SJCRH30 (cell line): ENCODE measurements around the gene GLS. TPM values are rescaled to one million over a fixed set of nuclear protein-coding genes. Genes with fewer than 3 reads are reported as not detected.
"Not testable (repeated sequence)": the region's sequence is repeated elsewhere in the genome, so short reads cannot be mapped to it uniquely, and the experiment has no call there.

Experiments
- DNase-seq, 2 experiments: peaks; one replicate each; pipeline ENCODE4 v3.0.0-alpha.2; 2015 to 2020
- H3K27ac ChIP-seq: fragments of 250-450 bp; sonication (Bioruptor Pico); 2 replicates; pipeline ENCODE4 v1.5.1; 2020; ENCODE audit warnings: mild to moderate bottlenecking, moderate library complexity
- H3K27me3 ChIP-seq: fragments of 250-450 bp; sonication (Bioruptor Pico); 2 replicates; pipeline ENCODE4 v1.5.1; 2020; ENCODE audit warnings: mild to moderate bottlenecking, moderate library complexity
- H3K36me3 ChIP-seq: fragments of 250-450 bp; sonication (Bioruptor Pico); 2 replicates; pipeline ENCODE4 v1.5.1; 2020; ENCODE audit warnings: mild to moderate bottlenecking, moderate library complexity
- H3K4me1 ChIP-seq: fragments of 250-450 bp; sonication (Bioruptor Pico); 2 replicates; pipeline ENCODE4 v1.5.1; 2020; ENCODE audit warnings: mild to moderate bottlenecking, moderate library complexity
- H3K4me3 ChIP-seq: fragments of 250-450 bp; sonication (Bioruptor Pico); 2 replicates; pipeline ENCODE4 v1.5.1; 2020; ENCODE audit warnings: mild to moderate bottlenecking, moderate library complexity
- H3K9me3 ChIP-seq: fragments of 250-450 bp; sonication (Bioruptor Pico); replicated peaks from 2 replicates; pipeline ENCODE4 v1.5.1; 2020; ENCODE audit warnings: mild to moderate bottlenecking, moderate library complexity
- total RNA-seq: library from RNA; depleted of rRNA; stranded (reverse); fragments of >200 nt; shearing (Covaris generic); gene quantifications from 2 replicates; pipeline ENCODE4 v1.2.3, GENCODE V29; 2014

Gene GLS
- total RNA-seq, 1 experiment from 2014 or later = 283 TPM

GRCh38 chr2:190947711-190948251, 67.2 kb downstream of the GLS start:
- DNase-seq = peak; percentile 38 to 67
- H3K27ac ChIP-seq = peak overlapping the region; percentile 0
- H3K4me3 ChIP-seq = peak overlapping the region; percentile 16
- no peaks in the 10 kb centered on the region for H3K9me3 ChIP-seq
- no peaks in the 10 kb centered on the region for H3K27me3 ChIP-seq
- peaks cover 26% of the 10 kb centered on the region for H3K4me1 ChIP-seq
- no peaks in the 10 kb centered on the region for H3K36me3 ChIP-seq

- H3K27me3 ChIP-seq = no peaks in the 10 kb centered on the region
- H3K27ac ChIP-seq = peak overlapping the region; percentile 0
- peaks cover 26% of the 10 kb centered on the region for H3K4me1 ChIP-seq
- DNase-seq = peak; percentile 66 to 69
- no peak overlapping the region for H3K4me3 ChIP-seq
- H3K9me3 ChIP-seq = no peaks in the 10 kb centered on the region
- H3K36me3 ChIP-seq = no peaks in the 10 kb centered on the region
Observed at GRCh38 chr2:190948671-190949070, 68.0 kb downstream of the GLS start.

- no peak overlapping the region for H3K4me3 ChIP-seq
- peaks cover 26% of the 10 kb centered on the region for H3K4me1 ChIP-seq
- no peak for DNase-seq
- no peaks in the 10 kb centered on the region for H3K27me3 ChIP-seq
- peaks cover 4% of the 10 kb centered on the region; the same call in 1 of the 2 replicates for H3K9me3 ChIP-seq
- H3K27ac ChIP-seq = no peak overlapping the region
- H3K36me3 ChIP-seq = no peaks in the 10 kb centered on the region
Observed at GRCh38 chr2:190950566-190950991, 70.0 kb downstream of the GLS start.

- no peak overlapping the region for H3K4me3 ChIP-seq
- no peaks in the 10 kb centered on the region for H3K36me3 ChIP-seq
- no peaks in the 10 kb centered on the region for H3K27me3 ChIP-seq
- H3K4me1 ChIP-seq = peaks cover 8% of the 10 kb centered on the region
- no peak overlapping the region for H3K27ac ChIP-seq
- peaks cover 15% of the 10 kb centered on the region for H3K9me3 ChIP-seq
- no peak for DNase-seq
Observed at GRCh38 chr2:190953257-190953656, 72.6 kb downstream of the GLS start.

- Histone ChIP-seq H3K27ac (no peak overlapping the region), H3K9me3 (peaks cover 15% of the 10 kb centered on the region), H3K36me3 (peaks cover 26% of the 10 kb centered on the region), H3K4me3 (no peak overlapping the region), H3K4me1 (no peaks in the 10 kb centered on the region), H3K27me3 (no peaks in the 10 kb centered on the region)
- no peak for DNase-seq
Observed at GRCh38 chr2:190959911-190960788, 79.5 kb downstream of the GLS start.

GRCh38 chr2:190961117-190961516, 80.5 kb downstream of the GLS start:
- not testable (repeated sequence) for H3K27ac ChIP-seq, H3K9me3 ChIP-seq, DNase-seq, H3K27me3 ChIP-seq, H3K4me1 ChIP-seq, H3K4me3 ChIP-seq
- peaks cover 34% of the 10 kb centered on the region for H3K36me3 ChIP-seq

- Histone ChIP-seq H3K36me3 (peaks cover 41% of the 10 kb centered on the region), H3K4me1 (no peaks in the 10 kb centered on the region), H3K27me3 (no peaks in the 10 kb centered on the region), H3K4me3 (no peak overlapping the region), H3K9me3 (no peaks in the 10 kb centered on the region), H3K27ac (no peak overlapping the region)
- no peak for DNase-seq
Observed at GRCh38 chr2:190961918-190962487, 81.4 kb downstream of the GLS start.

GRCh38 chr2:190963088-190963487, 82.5 kb downstream of the GLS start:
- DNase-seq = no peak
- Histone ChIP-seq H3K36me3 (peaks cover 52% of the 10 kb centered on the region), H3K27me3 (no peaks in the 10 kb centered on the region), H3K27ac (no peak overlapping the region), H3K4me1 (no peaks in the 10 kb centered on the region), H3K4me3 (no peak overlapping the region), H3K9me3 (no peaks in the 10 kb centered on the region)

- no peaks in the 10 kb centered on the region for H3K27me3 ChIP-seq
- no peaks in the 10 kb centered on the region for H3K9me3 ChIP-seq
- DNase-seq = no peak
- peaks cover 62% of the 10 kb centered on the region for H3K36me3 ChIP-seq
- no peaks in the 10 kb centered on the region for H3K4me1 ChIP-seq
- no peak overlapping the region for H3K27ac ChIP-seq
- H3K4me3 ChIP-seq = no peak overlapping the region
Observed at GRCh38 chr2:190964170-190964795, 83.7 kb downstream of the GLS start.

GRCh38 chr2:190965580-190966222, 85.1 kb downstream of the GLS start:
- Histone ChIP-seq H3K27ac (no peak overlapping the region), H3K4me1 (no peaks in the 10 kb centered on the region), H3K36me3 (peaks cover 76% of the 10 kb centered on the region), H3K4me3 (no peak overlapping the region), H3K27me3 (no peaks in the 10 kb centered on the region), H3K9me3 (no peaks in the 10 kb centered on the region)
- DNase-seq = no peak

- Histone ChIP-seq H3K4me3 (no peak overlapping the region), H3K4me1 (no peaks in the 10 kb centered on the region), H3K9me3 (no peaks in the 10 kb centered on the region), H3K27ac (no peak overlapping the region), H3K36me3 (peaks cover 89% of the 10 kb centered on the region), H3K27me3 (no peaks in the 10 kb centered on the region)
- DNase-seq = no peak
Observed at GRCh38 chr2:190968522-190968921, 87.9 kb downstream of the GLS start.

GRCh38 chr2:190970160-190970559, 89.5 kb downstream of the GLS start:
- Histone ChIP-seq H3K4me3 (no peak overlapping the region), H3K9me3 (no peaks in the 10 kb centered on the region), H3K27me3 (no peaks in the 10 kb centered on the region), H3K36me3 (peaks cover 93% of the 10 kb centered on the region), H3K27ac (no peak overlapping the region), H3K4me1 (no peaks in the 10 kb centered on the region)
- no peak for DNase-seq

- Histone ChIP-seq H3K27ac (no peak overlapping the region), H3K4me1 (no peaks in the 10 kb centered on the region), H3K36me3 (peaks cover 93% of the 10 kb centered on the region), H3K27me3 (no peaks in the 10 kb centered on the region), H3K9me3 (no peaks in the 10 kb centered on the region), H3K4me3 (no peak overlapping the region)
- DNase-seq = no peak
Observed at GRCh38 chr2:190970873-190971506, 90.4 kb downstream of the GLS start.

GRCh38 chr2:190972213-190972612, 91.6 kb downstream of the GLS start:
- Histone ChIP-seq H3K4me1 (no peaks in the 10 kb centered on the region), H3K27me3 (no peaks in the 10 kb centered on the region), H3K27ac (no peak overlapping the region), H3K9me3 (no peaks in the 10 kb centered on the region), H3K36me3 (peaks cover 95% of the 10 kb centered on the region), H3K4me3 (no peak overlapping the region)
- no peak for DNase-seq
